ENCODE data around the gene CRYL1. TPM values are rescaled to one million over a fixed set of nuclear protein-coding genes. Genes with fewer than 3 reads are reported as not detected.

The CRYL1 gene
- total RNA-seq, 1 donor from 2014 or later, result 18.0 TPM

DNA sequence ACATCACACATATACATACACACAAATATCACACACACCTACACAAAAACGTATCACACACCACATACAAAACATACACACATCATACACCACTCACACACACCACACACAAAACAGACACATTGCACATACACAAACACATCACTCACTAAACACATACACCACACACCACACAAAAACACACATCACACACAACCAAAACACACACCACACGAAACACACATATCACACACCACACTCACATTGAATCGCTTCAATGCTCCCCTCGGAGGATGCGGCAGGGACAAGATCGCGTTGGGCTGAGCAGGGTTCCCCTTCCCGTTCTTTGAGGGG is 131.5 kb downstream of the CRYL1 start:
- intact Hi-C loops (cut with DNase I), result no loop called here
- DNase-seq (no peak), ATAC-seq (ENCODE audit: poor library complexity) (no peak)

DNA sequence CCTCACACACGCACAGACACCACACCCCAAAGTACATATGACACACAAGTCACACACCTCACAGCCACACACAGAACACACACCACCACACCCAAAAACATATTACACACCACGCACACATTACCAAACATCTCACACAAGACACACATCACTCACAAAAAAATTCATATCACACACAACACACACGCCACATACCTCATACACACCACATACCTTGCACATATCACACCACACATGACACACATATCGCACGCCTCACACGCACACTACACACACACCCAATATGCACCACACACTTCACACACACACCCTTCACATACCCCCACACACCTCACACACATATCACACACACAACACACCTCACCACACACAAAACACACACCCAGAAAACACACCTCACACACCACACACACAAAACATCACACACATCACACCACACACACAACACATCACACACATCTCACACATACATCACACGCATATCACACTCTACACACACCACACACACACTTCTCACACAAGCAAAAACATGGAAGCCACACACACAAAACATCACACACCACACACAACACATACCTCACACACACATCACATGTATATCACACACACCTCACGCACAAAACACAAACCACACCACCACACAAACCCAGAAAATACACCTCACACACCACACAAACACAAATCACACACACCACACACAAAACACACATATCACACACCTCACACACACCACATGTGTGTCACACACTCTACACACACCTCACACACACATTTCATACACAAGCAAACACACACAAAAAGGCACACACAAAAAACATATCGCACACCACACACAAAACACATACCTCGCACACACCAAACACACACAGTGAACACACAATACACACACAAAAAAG is 132.1 kb downstream of the CRYL1 start:
- intact Hi-C loops (cut with DNase I), result no loop called here
- DNase-seq (no peak), ATAC-seq (ENCODE audit: poor library complexity) (no peak)

DNA sequence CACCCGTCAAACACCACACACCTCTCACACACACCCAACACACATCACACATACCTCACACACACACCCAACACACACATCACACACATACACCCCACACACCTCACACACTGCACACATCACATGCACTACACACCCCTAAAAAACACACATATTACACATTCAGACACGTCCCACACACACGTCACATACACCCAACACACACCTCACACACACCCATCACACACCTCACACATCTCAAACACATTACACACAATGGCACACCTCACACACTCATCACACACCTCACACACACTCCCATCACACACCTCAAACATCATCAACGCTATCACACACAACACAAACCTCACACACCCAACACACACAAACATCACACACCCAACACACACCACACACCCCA is 133.1 kb downstream of the CRYL1 start:
- DNase-seq, result no peak
- intact Hi-C loops (cut with DNase I), result no loop called here
- ATAC-seq (ENCODE audit: poor library complexity), result no peak

DNA sequence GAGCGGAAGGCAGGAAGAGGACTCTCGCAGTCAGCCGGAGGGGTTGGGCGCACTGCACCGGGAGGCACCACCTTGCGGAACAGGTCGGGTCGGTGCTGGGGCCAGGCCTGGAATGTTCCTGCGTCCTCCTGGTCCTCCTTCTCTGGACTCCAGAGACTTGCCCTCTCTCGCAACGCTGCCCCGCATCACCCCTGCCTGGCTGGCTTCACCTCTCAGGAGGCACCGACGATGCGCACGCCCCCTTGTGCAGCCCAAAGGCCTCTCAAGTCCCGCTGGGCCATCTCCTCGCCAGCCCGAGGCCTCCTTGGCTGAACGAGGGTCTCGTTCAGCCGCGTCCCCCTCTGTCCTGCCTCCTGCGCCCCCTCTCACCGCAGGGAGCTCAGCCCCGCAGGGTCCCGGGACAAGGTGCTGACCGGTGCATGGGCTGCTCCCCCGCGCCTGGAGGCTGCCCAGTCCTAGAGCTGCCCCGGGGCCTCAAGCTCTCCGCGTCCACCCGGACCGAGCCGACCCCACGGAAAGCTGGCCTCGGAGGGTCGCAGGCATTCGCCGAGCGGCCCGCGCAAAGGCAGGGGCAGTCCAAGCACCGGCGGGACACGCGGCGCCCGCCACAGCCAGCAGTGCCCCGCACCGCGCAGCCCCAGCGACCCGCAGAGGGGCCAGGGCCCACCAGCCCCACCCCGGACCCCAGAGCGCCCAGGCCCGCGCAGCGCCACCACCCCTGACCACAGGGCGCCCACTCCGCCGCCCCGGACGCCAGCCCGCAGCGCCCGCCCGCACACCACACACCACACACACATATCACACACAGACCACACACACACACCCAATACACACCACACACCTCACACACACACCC is 133.8 kb downstream of the CRYL1 start:
- intact Hi-C loops (cut with DNase I), result no loop called here
- DNase-seq (no peak), ATAC-seq (ENCODE audit: poor library complexity) (no peak)

DNA sequence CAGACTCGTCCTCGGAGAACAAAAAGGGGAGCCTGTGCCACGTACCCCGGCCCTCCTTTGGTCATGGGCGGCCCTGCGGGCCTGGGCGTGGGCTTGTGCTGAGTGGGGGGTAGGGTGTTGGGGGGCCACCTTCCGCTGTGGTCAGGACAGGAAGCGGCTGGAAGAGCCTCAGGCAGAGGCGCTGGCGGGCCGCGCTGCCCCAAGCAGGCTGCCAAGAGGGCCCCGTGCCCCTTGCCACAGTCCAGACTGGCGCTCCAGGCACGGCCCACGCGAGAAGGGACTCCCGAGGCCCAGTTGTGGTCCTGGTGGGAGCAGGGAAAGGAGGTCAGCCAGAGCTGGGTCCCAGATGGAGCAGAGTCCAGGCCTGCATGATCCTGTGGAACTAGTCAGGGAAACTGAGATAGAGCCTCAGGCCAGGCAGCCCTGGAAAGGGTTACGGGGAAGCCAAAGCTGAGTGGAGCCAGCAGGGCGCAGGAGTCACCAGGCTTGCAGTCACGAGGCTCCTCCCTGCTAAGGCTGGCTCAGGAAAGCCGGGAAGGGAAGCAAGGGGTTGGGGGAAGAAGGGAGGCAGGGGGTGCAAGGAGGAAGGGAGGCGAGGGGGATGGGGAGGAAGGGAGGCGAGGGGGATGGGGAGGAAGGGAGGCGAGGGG is 135.0 kb downstream of the CRYL1 start:
- intact Hi-C loops (cut with DNase I), result no loop called here
- no peak for DNase-seq
- ATAC-seq (ENCODE audit: poor library complexity), result no peak

DNA sequence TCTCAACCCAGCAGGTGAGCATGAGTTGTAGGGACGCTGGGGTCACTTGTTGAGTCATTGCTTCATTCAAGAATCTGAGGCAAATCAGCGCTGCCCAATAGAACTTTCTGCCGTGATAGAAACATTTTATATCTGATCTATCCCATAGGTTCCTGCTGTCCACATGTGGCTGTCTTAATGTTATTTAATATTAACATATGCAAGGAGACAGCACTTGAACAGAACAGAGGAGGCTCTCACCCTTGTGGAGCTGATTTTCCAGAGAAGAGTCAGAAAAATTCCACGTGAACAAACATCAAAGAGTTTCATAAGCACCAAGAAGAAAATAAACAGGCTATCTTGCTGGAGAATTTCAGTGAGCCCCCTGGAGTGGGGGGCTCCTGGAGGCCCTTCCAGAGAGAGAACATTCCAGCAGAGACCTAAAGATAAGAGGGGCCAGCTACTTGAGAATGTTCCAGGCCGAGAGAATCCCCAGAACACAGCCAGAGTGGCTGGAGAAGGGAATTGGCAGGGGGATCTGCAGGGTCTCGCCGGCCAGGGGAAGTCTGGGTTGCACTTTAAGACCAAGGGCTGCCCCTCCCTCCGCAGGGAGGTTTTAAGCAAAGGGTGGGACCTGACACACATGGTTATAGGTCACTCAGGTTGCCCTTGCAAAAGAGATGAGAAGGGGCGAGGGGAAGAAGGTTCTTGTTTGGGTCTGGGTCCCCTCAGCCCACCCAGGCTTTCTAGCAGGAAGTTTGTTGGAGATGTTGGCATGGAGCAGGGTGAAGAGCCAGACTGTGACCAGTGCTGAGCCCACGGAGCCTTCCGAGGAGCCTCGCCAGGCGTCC is 135.7 kb downstream of the CRYL1 start:
- DNase-seq (no peak), ATAC-seq (ENCODE audit: poor library complexity) (no peak)
- intact Hi-C loops (cut with DNase I), result no loop called here

DNA sequence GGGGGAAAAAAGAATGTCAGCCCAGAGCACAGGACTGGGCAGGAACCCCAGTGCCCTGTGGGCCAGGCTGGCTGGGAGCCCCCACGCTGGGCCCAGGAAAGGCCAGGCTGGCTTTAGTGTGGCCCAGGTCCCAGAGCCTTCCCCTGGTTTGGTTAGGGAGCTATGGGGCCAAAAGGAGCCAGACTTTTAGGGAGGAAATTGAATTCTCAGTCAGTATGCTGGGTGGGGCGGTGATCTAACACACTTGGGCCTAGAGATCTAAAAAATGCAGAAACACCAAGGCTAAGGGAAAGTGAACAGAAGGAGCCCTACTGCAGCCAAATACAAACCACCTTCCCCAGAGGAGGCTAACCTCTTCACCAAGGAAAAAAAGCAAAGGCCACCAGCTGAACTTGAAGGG is 137.5 kb downstream of the CRYL1 start:
- intact Hi-C loops (cut with DNase I), result no loop called here
- DNase-seq, result no peak
- ATAC-seq (ENCODE audit: poor library complexity), result no peak

DNA sequence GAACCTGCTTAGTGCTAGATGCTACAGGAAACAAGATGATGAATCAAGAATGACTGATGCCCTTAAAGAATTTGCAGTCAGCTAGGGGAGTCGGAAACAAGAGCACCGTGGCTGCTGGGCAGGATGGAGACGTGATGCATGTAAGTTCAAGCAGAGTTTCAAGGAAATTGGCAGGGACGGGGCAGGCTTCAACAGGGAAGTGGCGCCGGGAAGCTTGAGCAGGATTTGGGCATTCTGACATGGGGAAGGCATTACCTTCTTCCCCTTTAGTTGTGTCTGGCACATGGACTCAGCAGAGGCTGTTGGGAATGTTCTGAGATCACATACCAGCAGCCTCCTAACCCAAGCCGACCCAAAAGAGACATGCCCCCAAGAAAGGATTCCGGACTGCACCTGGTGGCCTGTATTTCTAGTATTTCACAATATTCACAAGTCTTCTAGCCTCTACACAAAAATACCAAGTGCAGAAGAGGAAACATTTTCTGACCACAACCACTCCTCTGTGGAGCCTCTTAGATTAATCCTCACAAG is 138.2 kb downstream of the CRYL1 start:
- DNase-seq (no peak), ATAC-seq (ENCODE audit: poor library complexity) (no peak)
- intact Hi-C loops (cut with DNase I), result no loop called here

DNA sequence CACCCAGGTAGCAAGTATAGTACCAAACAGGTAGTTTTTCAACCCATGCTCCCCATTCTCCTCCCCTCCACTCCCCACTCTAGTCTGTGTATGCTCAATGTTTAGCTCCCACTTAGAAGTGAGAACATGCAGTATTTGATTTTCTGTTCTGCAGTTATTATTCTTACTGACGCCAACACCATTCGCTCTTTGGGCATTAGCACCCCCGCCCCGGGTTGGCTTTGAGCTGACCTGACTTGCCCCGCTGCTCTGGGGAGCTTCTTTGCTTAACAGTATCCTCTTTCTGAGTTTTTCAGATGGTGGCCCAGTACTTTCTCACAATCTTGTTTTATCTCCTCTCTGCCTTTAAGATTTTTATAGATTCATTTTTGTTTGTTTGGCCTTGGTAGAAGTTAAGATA is 138.7 kb downstream of the CRYL1 start:
- no peak for ATAC-seq (ENCODE audit: poor library complexity)

DNA sequence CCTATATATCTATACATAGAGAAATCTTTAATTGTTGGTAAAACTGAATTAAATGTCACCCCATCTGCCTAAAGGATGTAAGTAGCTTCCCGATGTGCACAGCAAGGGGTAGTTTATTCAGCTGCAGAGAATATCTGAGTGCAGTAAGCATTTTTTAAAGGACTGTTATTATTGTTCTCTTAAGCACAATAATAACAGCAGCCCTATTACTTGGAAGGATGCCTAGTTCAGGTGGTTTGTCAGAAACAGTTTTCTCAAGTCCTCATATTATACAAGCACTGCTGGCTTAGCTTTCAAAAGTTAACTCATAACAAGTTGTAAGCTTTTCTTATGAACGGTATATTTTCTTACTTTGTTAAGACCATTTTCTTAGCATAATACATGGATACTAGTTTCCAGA is 142.6 kb downstream of the CRYL1 start:
- intact Hi-C loops (cut with DNase I), result no loop called here
- ATAC-seq (ENCODE audit: poor library complexity) (no peak), DNase-seq (no peak)

More for the DNA sequence above, 138.7 kb downstream of the CRYL1 start:
- no peak for DNase-seq
- intact Hi-C loops (cut with DNase I), result no loop called here

DNA sequence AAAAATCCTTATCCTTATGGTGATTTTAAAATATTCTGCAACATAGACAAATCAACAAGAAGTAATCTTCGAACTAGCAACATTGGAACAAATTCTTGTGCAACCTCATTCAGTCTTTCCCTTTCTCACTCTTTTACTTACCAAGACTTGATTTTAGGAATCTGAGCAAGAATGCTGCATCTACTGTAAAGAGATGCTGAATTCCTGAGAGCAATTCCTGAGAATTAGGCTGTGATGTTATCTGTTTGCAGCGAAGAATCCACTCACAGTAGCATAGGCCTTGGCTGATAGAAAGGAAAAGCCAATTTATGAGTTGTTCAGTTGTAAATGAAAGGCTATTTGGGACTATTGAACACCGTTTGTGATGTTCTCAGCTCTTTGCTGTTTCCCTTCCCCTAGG is 144.3 kb downstream of the CRYL1 start:
- intact Hi-C loops (cut with DNase I), result no loop called here
- no peak for ATAC-seq (ENCODE audit: poor library complexity)

DNA sequence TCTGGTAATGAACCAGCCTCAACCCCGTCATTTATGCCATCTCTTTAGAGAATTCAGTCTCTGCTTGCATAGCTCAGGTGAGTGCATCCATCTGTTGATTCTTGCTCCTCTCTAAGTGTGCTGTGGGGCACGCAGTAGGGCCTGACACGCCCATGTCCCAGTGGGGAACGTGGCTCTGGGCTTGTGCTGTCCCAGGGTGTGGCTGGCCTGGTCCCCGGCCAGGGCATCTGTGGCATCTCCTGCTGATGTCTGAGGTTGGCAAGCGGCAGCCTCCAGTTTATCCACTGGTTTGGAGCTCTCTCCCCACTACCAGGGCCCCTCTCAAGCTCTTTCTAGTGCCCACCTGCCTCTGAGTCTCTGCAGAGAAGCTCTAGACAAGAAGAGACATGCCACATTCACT is 146.9 kb downstream of the CRYL1 start:
- ATAC-seq (ENCODE audit: poor library complexity), result no peak
- DNase-seq, result no peak
- intact Hi-C loops (cut with DNase I), result no loop called here

More for the DNA sequence above, 144.3 kb downstream of the CRYL1 start:
- no peak for DNase-seq

DNA sequence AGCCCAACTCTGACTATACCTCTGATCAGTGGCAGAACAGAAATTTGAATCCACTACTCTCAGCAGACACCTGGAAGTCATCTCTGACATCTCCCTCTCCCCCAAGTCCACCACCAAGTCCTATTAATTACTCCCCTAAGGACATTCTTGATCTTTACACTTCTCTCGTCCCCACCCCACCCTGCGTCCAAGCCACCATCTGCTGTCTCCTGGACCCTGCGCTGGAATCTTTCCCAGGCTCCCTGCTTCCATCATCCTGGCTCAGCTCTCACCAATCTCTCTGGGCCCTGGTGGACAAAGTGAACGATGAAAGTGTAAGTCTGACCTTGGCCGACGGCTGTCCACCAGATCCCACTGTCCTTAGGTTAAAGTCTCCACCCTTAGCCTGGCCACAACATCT is 147.9 kb downstream of the CRYL1 start:
- no peak for DNase-seq
- intact Hi-C loops (cut with DNase I), result no loop called here

DNA sequence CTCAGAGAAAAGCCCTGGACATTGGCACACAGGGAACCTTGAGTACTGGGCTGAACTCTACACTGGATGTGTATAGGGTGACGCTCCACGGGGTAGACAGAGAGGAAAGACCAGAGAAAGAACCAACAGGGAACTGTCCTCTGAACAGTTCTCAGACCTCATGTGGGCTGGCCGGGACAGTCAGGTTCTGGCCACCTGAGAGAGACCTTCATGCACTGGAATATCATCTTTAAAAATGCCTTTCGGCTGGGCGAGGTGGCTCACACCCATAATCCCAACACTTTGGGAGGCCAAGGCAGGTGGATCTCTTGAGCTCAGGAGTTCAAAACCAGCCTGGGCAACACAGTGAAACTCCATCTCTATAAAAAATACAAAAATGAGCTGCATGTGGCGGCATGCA is 149.8 kb downstream of the CRYL1 start:
- no peak for DNase-seq
- intact Hi-C loops (cut with DNase I), result no loop called here
- no peak for ATAC-seq (ENCODE audit: poor library complexity)

More for the DNA sequence above, 147.9 kb downstream of the CRYL1 start:
- no peak for ATAC-seq (ENCODE audit: poor library complexity)

DNA sequence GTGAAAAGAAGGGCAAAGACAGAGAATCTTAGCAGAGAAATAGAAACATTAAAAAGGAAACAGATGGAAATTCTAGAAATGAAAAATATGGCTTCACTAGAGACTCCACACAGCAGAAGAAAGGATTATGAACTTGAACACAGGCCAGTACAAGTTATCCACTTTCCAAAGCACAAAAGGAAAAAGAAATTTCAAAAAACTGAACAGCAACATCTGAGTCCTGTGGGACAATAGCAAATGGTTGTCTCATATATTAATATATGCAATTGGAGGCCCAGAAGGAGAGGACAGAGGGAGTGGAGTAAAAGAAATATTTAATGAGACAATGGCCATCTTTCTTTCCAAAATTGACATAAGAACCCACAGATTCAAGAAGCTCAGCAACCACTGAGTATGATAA is 151.8 kb downstream of the CRYL1 start:
- no peak for DNase-seq
- intact Hi-C loops (cut with DNase I), result no loop called here
- no peak for ATAC-seq (ENCODE audit: poor library complexity)

DNA sequence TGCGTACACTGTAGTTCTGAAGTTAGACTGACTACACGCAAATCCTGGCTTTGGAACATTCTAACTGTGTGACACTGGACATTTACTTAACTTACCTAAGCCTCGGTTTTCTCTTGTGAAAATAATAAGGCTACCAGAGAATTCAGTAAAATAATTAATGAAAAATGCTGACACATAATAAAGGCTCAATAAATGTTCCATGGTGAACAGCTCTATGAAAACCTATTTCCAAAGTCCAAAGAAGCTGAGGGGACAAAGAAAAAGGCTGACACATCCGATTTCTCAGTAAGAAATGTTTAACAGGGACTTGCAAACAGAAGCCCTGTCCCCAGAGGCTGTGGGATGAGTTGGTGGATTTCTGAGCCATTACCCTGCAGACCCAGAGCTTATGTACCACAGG is 153.8 kb downstream of the CRYL1 start:
- intact Hi-C loops (cut with DNase I), result no loop called here
- DNase-seq (no peak), ATAC-seq (ENCODE audit: poor library complexity) (no peak)

DNA sequence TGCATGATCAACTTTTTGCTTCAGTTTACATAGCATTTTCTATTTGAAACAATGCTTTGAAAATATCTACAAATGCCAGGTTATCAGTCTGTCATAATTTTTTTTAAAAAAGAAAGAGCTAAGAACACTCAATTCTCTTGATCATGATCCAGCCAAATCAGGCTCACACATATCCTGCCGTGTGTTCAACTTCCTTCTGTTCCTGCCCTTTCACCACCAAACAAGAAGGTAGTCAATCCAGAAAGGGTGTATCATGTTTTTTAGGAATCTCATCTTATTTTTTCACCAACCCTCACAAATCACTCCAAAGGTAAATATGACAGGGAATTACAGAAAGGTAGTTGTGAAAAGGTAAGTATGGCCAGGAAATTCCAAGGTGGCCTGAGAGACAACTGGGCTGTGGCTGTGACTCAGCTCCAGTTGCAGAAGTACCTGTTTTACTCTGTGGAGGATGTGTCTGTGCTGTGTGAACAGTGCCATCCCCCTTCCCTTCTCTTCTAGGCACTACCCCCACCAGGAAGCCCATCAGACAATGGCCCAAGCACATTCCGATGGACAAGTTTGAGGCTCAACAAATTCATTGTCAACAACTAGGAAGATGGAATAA is 154.7 kb downstream of the CRYL1 start:
- intact Hi-C loops (cut with DNase I), result no loop called here
- ATAC-seq (ENCODE audit: poor library complexity) (no peak), DNase-seq (no peak)

DNA sequence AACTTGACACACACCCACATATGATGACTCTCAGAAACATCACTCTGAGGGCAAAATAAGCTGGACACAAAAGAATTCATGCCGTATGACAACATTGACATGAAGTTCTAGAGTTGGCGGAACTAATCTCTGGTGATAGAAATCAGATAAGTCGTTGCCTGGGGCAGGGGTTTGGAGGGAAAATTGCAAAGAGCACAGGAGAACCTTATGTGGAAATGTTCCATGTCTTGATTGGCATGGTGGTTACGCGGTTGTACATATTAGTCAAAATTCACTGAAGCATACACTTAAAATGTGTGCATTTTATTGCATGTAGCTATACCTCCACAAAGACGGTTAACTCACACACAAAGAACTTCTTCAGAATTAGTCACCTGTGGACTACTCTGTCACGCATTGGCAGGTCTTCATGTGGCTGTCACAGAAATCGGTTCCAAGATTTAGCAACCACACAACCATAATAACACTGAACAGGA is 155.7 kb downstream of the CRYL1 start:
- intact Hi-C loops (cut with DNase I), result no loop called here
- ATAC-seq (ENCODE audit: poor library complexity), result no peak
- no peak for DNase-seq
